Astrocyte of the cerebellum (primary cell): ENCODE results near the gene GRID1.

Experiments used
- DNase-seq: peaks from one replicate; pipeline ENCODE4 v3.0.0-alpha.2; 2011; ENCODE audit warnings: low read depth
- H3K4me3 ChIP-seq: 2 replicates; pipeline ENCODE4 v1.5.1; 2011; ENCODE audit warnings: mild to moderate bottlenecking, low read depth, low read length, moderate library complexity
- CTCF ChIP-seq: IDR thresholded peaks from 2 replicates; pipeline ENCODE4 v1.5.1; 2012; ENCODE audit warnings: low read length, low read depth, moderate library complexity, mild to moderate bottlenecking; ENCODE audit errors: missing control alignments
- in situ Hi-C: cut with HindIII; loops from 2 replicates; pipeline ENCODE4 v1.10.0; 2017; ENCODE audit warnings: low sequenced_read_pairs

The GRID1 gene

GRCh38 chr10:85650791-85651496, 715.7 kb downstream of the GRID1 start:
- no peak for TF ChIP-seq CTCF
- DNase-seq, result no peak
- no peak overlapping the region for H3K4me3 ChIP-seq
- in situ Hi-C loops, result no loop called here

- in situ Hi-C loops, result no loop called here
- no peak for TF ChIP-seq CTCF
- no peak for DNase-seq
- no peak overlapping the region for H3K4me3 ChIP-seq
Measured at GRCh38 chr10:85649461-85649860, 717.1 kb downstream of the GRID1 start.

GRCh38 chr10:85648279-85648754, 718.3 kb downstream of the GRID1 start:
- in situ Hi-C loops, result no loop called here

GRCh38 chr10:85647741-85648140, 718.9 kb downstream of the GRID1 start:
- in situ Hi-C loops, result no loop called here
- no peak for TF ChIP-seq CTCF
- no peak for DNase-seq
- no peak overlapping the region for H3K4me3 ChIP-seq

More at GRCh38 chr10:85648279-85648754, 718.3 kb downstream of the GRID1 start:
- H3K4me3 ChIP-seq, result no peak overlapping the region
- DNase-seq, result no peak
- no peak for TF ChIP-seq CTCF

GRCh38 chr10:85645926-85646711, 720.5 kb downstream of the GRID1 start:
- DNase-seq, result peak; percentile 44
- in situ Hi-C loops, result no loop called here
- H3K4me3 ChIP-seq, result no peak overlapping the region
- TF ChIP-seq CTCF, result no peak

- no peak for DNase-seq
- no peak overlapping the region for H3K4me3 ChIP-seq
- TF ChIP-seq CTCF, result no peak
- in situ Hi-C loops, result no loop called here
Measured at GRCh38 chr10:85645053-85645452, 721.5 kb downstream of the GRID1 start.
